ENCODE data around the gene RBPJL.
A peak's percentile ranks its signal among the peaks of the same experiment; 100 is the strongest.
"Not testable (repeated sequence)": the region's sequence is repeated elsewhere in the genome, so short reads cannot be mapped to it uniquely, and the experiment has no call there.

RBPJL gene

DNA sequence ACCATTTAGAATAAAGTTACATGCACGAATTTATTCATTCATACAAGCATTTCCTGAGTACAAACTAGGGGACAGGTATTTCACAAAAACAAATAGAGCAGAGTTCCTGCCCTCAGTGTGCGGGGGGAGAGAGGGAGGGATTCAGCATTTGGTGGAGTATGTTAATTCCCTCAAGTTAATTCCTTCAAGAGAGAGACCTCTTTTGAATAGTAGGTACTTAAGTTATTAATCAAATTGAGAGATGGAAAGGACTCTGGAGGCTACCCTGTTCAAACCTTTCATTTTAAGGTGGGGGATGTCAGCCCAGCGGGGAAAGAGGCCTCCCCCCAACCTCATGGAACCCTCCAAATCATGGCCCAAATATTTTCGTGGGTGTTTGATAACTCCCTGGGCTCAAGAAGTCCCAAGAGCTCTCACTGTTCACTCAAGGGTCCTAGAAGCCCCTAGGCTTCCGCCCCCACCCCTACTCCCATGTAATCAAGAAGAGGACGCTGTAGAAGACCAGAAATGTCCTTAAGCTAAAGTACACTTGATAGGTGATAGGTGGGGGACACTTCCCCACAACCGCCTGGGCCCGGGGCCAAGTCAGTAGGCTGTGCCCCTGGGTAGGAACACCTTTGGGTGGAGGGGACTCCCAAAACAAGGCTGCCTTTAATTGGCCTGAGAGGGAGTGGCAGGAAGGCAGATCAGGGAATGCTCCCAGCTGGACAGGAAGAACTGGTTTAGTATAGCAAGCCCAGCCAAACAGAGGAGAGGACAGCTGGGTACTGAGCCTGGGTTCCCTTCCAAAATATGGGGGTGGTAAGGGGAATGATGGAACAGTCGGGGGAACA, 38.7 kb downstream of the RBPJL start:
- no peak for DNase-seq

- no peak for DNase-seq
Observed at GRCh38 chr20:45346291-45346718, 39.7 kb downstream of the RBPJL start.

DNA sequence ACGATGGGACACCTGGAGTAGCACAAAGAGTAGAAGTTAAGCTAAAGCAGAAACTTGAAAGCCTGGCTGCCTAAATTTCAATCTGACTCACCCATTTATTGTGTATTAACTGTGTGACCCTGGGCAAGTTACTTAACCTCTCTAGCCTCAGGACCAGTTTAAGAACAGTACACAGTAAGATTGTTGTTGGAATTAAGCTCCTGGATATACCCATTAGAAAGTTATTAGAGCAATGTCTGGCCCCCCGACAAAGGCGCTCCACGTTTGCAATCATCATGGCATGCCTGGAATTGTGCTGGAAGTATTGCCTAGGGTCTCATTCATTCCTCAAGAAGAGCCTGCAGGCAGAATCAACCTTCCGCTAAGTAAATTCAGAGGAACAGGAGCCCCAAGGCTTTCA, 40.2 kb downstream of the RBPJL start:
- DNase-seq: no peak

DNA sequence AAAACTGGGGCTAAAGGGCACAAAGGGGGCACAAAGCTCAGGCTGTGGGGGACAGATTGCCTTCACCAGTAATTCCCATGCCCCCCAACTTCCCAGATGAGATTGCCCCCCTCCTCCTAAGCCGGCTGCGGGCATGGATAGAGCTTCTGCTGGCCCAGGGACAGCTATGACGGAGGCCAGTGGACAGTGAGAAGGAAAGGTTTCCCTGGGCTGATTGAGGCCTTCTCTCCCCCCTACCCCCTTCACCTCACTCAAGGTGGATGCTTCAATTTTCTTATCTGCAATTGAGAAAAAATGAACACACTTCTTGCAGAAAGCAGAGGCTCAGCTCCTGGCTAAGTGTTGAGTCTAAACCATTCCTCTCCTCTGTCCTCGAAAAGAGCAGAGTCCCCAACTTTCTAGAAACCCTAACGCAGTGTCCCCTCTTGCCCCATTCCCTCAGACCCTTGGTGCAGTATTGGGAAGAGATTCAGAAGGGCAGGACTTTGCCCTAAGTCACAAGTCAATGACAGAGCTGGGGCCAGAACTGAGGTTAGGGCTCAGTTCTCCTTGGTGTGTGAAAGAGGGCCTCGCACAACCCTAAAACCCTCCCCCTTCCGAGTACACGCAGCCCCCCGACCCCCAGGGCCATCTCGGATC, 40.8 kb downstream of the RBPJL start:
- no peak for DNase-seq

DNA sequence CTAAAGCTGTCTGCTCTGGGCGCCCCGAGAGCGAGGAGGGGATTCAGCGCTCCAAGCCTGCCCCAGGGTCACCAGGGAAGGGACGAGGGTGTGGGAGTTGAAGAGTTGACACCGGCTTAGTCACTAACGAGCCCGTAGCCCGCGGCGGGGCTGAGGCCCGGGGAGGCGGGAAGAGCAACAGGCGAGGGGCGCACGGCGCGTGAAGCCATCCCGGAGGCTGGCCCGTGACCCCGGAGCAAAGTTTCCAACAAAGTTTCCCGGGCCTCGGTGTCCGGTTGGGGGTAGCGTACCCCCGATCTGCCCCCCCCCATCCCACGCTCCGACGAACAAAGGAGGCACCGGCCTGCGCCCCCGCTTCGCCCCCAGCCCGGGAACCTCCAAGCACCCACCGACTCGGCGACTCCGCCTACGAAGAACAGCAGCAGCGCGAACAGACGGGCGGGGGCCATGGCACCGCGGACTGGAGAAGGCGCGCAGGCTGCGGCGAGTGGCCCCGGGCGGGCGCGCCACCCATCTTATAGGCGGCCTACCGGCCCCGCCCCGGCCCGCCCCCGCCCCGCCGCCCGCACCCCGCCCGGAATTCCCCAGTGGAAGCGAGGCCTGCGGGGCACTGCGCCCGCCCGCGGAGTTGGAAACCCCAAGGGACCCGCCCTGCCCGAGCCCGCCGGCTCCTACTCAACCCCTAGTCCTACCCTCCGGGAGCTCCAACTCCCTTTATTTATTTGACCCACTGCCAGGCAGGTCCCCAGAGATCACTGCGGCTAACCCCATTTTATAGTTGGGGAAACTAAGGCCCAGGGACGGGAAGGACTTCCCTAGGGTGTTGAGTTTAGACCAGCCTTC, 41.5 kb downstream of the RBPJL start, which contains the start of gene SDC4:
SDC4 (minus strand) TSS at position 489 of the 843 bp plus-strand sequence; CDS start at position 449, 40 bp downstream.
- DNase-seq: no peak

- DNase-seq: no peak
Observed at GRCh38 chr20:45350217-45350616, 43.6 kb downstream of the RBPJL start.

DNA sequence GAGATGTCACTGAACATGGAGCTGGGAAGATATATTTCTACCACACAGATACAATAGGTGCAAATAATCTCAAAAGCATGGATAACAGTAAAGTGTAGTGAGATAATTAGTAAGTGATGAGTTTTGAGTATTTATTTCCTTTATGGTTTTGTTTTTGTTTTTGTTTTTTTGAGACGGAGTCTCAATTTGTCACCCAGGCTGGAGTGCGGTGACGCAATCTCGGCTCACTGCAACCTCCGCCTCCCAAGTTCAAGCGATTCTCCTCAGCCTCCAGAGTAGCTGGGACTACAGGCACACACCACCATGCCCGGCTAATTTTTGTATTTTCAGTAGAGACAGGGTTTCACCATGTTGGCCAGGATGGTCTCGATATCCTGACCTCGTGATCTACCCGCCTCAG, 44.2 kb downstream of the RBPJL start:
- not testable (repeated sequence) for DNase-seq

- no peak for DNase-seq
Observed at GRCh38 chr20:45352729-45353128, 46.1 kb downstream of the RBPJL start.

DNA sequence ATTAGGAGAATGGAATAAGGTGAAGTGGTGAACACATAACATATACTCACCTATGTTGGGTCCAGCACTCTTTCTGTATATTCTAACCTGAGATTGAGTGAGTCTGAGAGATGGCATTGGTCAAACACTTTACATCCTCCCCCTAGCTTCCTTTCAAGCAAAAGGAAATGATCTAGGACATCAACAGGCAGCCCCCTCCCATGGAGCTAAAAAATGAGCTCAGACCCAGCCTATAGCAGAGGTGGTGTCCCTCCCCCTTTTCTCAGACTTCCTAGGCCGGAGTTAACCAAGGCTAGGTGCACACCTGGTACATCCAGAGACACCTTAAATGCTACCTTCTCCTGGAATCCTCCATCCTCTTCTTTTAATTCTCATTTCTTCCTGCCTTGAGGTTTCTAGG, 47.1 kb downstream of the RBPJL start:
- no peak for DNase-seq

DNA sequence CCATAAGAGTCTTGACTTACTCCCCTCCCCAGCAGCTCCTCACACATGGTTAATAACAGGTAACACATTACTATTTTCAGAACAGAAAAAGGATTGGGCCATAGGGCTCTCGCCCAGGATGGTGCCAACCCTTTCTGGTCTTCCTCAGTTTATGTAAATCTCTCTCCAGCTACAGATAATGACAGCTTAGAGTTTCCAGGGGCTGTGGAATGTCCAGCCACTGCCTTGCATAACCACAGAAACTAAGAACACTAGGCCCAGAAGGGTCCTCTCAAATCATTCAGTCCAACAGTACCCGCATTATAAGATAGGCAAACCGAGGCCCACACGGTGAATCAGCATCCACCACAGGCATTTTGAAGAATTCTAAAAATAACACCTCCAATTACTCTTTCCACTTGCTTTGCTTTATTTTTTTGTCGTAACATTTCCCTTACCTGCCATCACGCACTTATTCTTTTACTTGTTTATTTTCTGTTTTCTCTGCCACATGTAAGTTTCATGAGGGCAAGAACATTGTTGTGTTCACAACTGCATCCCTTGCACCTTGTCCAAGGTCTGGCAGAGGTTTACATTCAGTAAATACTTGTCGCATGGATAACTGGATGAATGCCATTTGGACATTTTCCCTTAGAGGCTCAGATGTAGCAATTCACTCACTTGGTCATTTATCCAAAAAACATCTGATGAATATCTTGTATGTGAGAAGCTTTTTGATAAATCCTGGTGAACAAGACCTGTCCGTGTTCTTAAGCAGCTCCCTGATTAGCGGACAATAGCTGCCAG, 48.0 kb downstream of the RBPJL start:
- no peak for DNase-seq

- no peak for DNase-seq
Observed at GRCh38 chr20:45355209-45356084, 48.8 kb downstream of the RBPJL start.

GRCh38 chr20:45358282-45359068, 51.8 kb downstream of the RBPJL start:
- DNase-seq: no peak

DNA sequence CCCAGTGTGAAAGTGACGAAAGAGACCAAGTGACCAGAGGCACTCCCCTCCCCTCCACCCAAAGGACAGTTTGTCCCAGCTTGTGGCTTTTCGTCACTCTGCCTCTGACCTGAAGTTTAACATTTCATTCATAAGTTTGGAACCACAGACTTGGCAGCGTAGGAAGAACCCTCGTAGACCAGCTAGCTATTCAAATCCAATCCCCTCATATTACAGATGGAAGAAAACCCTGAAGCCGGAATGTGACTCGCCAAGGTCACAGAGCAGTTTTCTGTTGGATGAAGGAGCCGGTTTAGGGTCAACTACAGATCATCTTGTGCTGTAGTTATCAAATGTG, 52.4 kb downstream of the RBPJL start:
- DNase-seq: no peak

- no peak for DNase-seq
Observed at GRCh38 chr20:45359406-45360148, 52.9 kb downstream of the RBPJL start.

DNA sequence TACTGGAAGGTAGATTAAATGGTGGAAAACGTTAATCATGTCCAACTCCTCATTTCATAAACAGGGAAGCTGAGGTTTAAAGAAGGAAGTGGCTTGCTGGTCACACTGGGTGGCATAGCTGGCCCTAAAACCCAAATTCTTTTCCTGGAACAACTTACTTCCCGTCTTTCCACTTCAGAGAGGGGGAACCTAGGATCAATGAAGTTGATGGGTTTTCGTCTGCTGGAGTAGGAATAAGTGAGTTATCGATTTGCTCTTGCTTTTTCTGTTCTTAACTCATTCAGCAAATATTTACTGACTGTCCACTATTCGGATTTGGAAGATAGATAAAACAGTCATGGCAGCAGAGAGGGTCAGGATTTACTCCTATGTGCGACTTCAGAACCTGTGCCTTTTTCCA, 55.2 kb downstream of the RBPJL start:
- DNase-seq: no peak

DNA sequence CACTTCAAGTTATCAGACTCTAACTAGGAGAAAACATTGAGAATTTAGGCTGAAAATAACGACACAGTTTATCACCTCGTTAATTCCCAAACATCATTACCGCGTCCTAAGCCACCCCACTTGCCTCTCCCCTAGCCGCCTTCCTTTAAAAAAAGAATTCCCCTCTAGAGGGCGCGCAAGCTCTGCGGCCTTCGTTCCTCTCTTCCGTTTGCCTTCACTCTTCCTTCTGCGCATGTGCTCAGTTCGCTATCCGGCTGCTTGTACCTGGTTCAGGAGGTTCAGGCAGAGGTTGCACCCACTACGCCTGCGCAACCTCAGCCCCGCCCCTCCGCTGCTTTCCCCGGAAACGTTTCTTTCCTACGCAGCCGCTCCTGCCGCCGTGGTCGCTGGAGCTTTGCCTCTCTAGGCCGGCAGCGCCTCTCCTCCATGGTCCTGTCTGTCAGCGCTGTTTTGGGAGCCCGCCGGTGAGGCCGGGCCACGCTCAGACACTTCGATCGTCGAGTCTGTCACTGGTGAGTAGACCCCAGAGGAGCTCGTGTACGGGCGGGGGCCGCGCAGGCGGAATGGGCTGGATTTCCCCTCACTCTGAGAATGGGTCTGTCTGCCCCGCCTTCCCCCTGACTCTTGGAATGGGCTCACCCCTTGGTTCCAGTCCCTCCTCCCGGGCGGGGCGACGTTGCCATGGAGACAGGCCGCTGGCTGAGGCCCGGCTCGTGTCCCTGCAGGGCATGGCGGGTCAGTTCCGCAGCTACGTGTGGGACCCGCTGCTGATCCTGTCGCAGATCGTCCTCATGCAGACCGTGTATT, 56.4 kb downstream of the RBPJL start, which contains the start of gene SYS1:
SYS1 (plus strand) TSS at position 353 of the 807 bp plus-strand sequence; CDS start at position 729, 376 bp downstream.
- peak; percentile 98 for DNase-seq

- no peak for DNase-seq
Observed at GRCh38 chr20:45363611-45364492, 57.2 kb downstream of the RBPJL start.

DNA sequence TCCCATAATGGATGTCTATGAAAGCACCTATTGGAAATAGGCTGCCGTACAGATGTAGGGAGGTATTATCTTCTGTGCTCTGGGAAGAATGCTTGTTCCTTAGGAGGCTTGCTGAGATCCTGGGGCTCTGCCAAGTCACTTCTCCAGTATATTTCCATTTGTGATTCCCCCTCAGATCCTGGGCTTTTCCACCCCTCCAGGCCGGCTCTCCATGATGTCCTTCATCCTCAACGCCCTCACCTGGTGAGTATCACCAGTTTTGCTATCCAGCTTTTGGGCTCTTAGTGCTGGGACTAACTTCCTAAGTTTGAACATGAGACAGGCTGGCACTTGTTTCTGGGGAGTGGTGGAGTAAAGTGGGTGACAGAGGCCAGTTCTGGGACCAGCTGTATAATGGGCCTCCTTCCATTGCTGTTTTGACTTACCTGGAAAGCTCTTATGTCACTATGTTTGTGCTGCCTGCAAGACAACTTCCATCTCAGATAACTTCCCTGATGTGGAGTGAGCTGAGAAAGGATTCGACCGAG, 58.9 kb downstream of the RBPJL start:
- DNase-seq: no peak
